Measurements from ENCODE around the gene LYRM7.
A peak's percentile ranks its signal among the peaks of the same experiment; 100 is the strongest.

Gene LYRM7

GRCh38 chr5:131209175-131209505, 38.4 kb downstream of the LYRM7 start:
- H3K27ac ChIP-seq (replicated peaks): peak overlapping the region; percentile 74
- no peaks in the 10 kb centered on the region for H3K27me3 ChIP-seq (ENCODE audit: insufficient read depth, poor library complexity, severe bottlenecking)
- no peak overlapping the region for H3K4me3 ChIP-seq (replicated peaks; ENCODE audit: insufficient read depth, low read length)

GRCh38 chr5:131209506-131210150, 38.9 kb downstream of the LYRM7 start:
- Histone ChIP-seq H3K4me3 (replicated peaks; ENCODE audit: insufficient read depth, low read length) (no peak overlapping the region), H3K27ac (replicated peaks) (peak overlapping the region; percentile 74), H3K27me3 (ENCODE audit: insufficient read depth, poor library complexity, severe bottlenecking) (no peaks in the 10 kb centered on the region)
- TF ChIP-seq SPI1 (IDR thresholded peaks at IDR 0.05; ENCODE audit: borderline replicate concordance, low read depth): peak; percentile 94
- no peak for TF ChIP-seq CTCF (IDR thresholded peaks at IDR 0.05; ENCODE audit: insufficient read depth, low read length)
- peak; percentile 45 to 77 for DNase-seq (ENCODE audit: low read depth in 1 of 2, low spot score in 1 of 2)

More at GRCh38 chr5:131209175-131209505, 38.4 kb downstream of the LYRM7 start:
- no peak for DNase-seq (ENCODE audit: low read depth in 1 of 2, low spot score in 1 of 2)
- TF ChIP-seq CTCF (IDR thresholded peaks at IDR 0.05; ENCODE audit: insufficient read depth, low read length) (no peak), GABPA (IDR thresholded peaks at IDR 0.05; ENCODE audit: low read depth) (no peak), SPI1 (IDR thresholded peaks at IDR 0.05; ENCODE audit: borderline replicate concordance, low read depth) (no peak), REST (IDR thresholded peaks at IDR 0.05; ENCODE audit: insufficient replicate concordance, low read depth) (no peak), POLR2AphosphoS5 (IDR thresholded peaks at IDR 0.05; ENCODE audit: low read depth) (no peak)

- Histone ChIP-seq H3K4me3 (replicated peaks; ENCODE audit: insufficient read depth, low read length) (no peak overlapping the region), H3K27ac (replicated peaks) (peak overlapping the region; percentile 74), H3K27me3 (ENCODE audit: insufficient read depth, poor library complexity, severe bottlenecking) (no peaks in the 10 kb centered on the region)
- no peak for DNase-seq (ENCODE audit: low read depth in 1 of 2, low spot score in 1 of 2)
- TF ChIP-seq SPI1 (IDR thresholded peaks at IDR 0.05; ENCODE audit: borderline replicate concordance, low read depth) (no peak), REST (IDR thresholded peaks at IDR 0.05; ENCODE audit: insufficient replicate concordance, low read depth) (no peak), POLR2AphosphoS5 (IDR thresholded peaks at IDR 0.05; ENCODE audit: low read depth) (no peak), GABPA (IDR thresholded peaks at IDR 0.05; ENCODE audit: low read depth) (no peak), CTCF (IDR thresholded peaks at IDR 0.05; ENCODE audit: insufficient read depth, low read length) (no peak)
Measured at GRCh38 chr5:131210151-131210510, 39.4 kb downstream of the LYRM7 start.

- DNase-seq (ENCODE audit: low read depth in 1 of 2, low spot score in 1 of 2): no peak
- Histone ChIP-seq H3K27ac (replicated peaks) (no peak overlapping the region), H3K27me3 (ENCODE audit: insufficient read depth, poor library complexity, severe bottlenecking) (no peaks in the 10 kb centered on the region), H3K4me3 (replicated peaks; ENCODE audit: insufficient read depth, low read length) (no peak overlapping the region)
- no peak for TF ChIP-seq POLR2AphosphoS5 (IDR thresholded peaks at IDR 0.05; ENCODE audit: low read depth)
- TF ChIP-seq GABPA (IDR thresholded peaks at IDR 0.05; ENCODE audit: low read depth): no peak
- TF ChIP-seq SPI1 (IDR thresholded peaks at IDR 0.05; ENCODE audit: borderline replicate concordance, low read depth): no peak
- TF ChIP-seq REST (IDR thresholded peaks at IDR 0.05; ENCODE audit: insufficient replicate concordance, low read depth): no peak
- TF ChIP-seq CTCF (IDR thresholded peaks at IDR 0.05; ENCODE audit: insufficient read depth, low read length): no peak
Measured at GRCh38 chr5:131211669-131212068, 40.9 kb downstream of the LYRM7 start.
